ENCODE results near the gene PTH2. TPM values are rescaled to one million over a fixed set of nuclear protein-coding genes. Genes with fewer than 3 reads are reported as not detected.
A peak's percentile ranks its signal among the peaks of the same experiment; 100 is the strongest.
"Not testable (repeated sequence)": the region's sequence is repeated elsewhere in the genome, so short reads cannot be mapped to it uniquely, and the experiment has no call there.

The PTH2 gene
- total RNA-seq, 2 donors from 2014 or later, result not detected

GRCh38 chr19:49451430-49452181 is 28.4 kb upstream of the PTH2 start, which contains the start of gene PIH1D1:
TSS of gene PIH1D1 (minus strand) at chr19:49451814. CDS start at chr19:49451574, 240 bp downstream.
- DNase-seq (peak; percentile 98), ATAC-seq (peak; percentile 83 to 85)
- intact Hi-C loops (cut with DNase I), result no loop called here

GRCh38 chr19:49450405-49450804 is 27.2 kb upstream of the PTH2 start:
- intact Hi-C loops (cut with DNase I), result no loop called here
- no peak for ATAC-seq
- no peak for DNase-seq

GRCh38 chr19:49448432-49448786 is 25.2 kb upstream of the PTH2 start:
- intact Hi-C loops (cut with DNase I), result loop anchor here in 1 of 2 donors (10.0 kb wide), 1 partner anchor 224 kb away; no protein-coding TSS in a partner anchor
- ATAC-seq (no peak), DNase-seq (no peak)

GRCh38 chr19:49447485-49448431 is 24.5 kb upstream of the PTH2 start:
- DNase-seq (peak; percentile 60), ATAC-seq (no peak)
- intact Hi-C loops (cut with DNase I), result loop anchor here in 1 of 2 donors (10.0 kb wide), 1 partner anchor 223 kb away; no protein-coding TSS in a partner anchor

GRCh38 chr19:49445997-49446396 is 22.8 kb upstream of the PTH2 start:
- no peak for ATAC-seq
- DNase-seq, result no peak
- intact Hi-C loops (cut with DNase I), result loop anchor here in 1 of 2 donors (10.0 kb wide), 1 partner anchor 221 kb away; no protein-coding TSS in a partner anchor

- not testable (repeated sequence) for DNase-seq, ATAC-seq
- intact Hi-C loops (cut with DNase I), result loop anchor here (5.0 to 10.0 kb wide), 2 partner anchors 52 to 219 kb away; no protein-coding TSS in a partner anchor
Measured at GRCh38 chr19:49444100-49444700, 21.0 kb upstream of the PTH2 start.

GRCh38 chr19:49443366-49444099 is 20.3 kb upstream of the PTH2 start:
- peak; percentile 97 for DNase-seq
- peak; percentile 91 to 92 for ATAC-seq
- intact Hi-C loops (cut with DNase I), result loop anchor here (1.0 to 10.0 kb wide), 3 partner anchors 51 to 219 kb away; no protein-coding TSS in a partner anchor

- intact Hi-C loops (cut with DNase I), result loop anchor here (1.0 to 10.0 kb wide), 3 partner anchors 51 to 218 kb away; no protein-coding TSS in a partner anchor
- peak; percentile 85 to 89 for ATAC-seq
- peak; percentile 97 for DNase-seq
Measured at GRCh38 chr19:49442771-49443365, 19.6 kb upstream of the PTH2 start.

GRCh38 chr19:49442354-49442753 is 19.1 kb upstream of the PTH2 start:
- DNase-seq (peak; percentile 61), ATAC-seq (peak in 1 of 2 donors; percentile 0)
- intact Hi-C loops (cut with DNase I), result loop anchor here (5.0 to 10.0 kb wide), 2 partner anchors 50 to 218 kb away; no protein-coding TSS in a partner anchor

- ATAC-seq (no peak), DNase-seq (no peak)
- intact Hi-C loops (cut with DNase I), result loop anchor here (5.0 to 10.0 kb wide), 2 partner anchors 50 to 217 kb away; no protein-coding TSS in a partner anchor
Measured at GRCh38 chr19:49441960-49442350, 18.7 kb upstream of the PTH2 start.

GRCh38 chr19:49441210-49441959 is 18.1 kb upstream of the PTH2 start, which contains the start of gene SLC17A7:
TSS of gene SLC17A7 (minus strand) at chr19:49441527. CDS start at chr19:49441379, 148 bp downstream.
- ATAC-seq (peak in 1 of 2 donors; percentile 2), DNase-seq (peak; percentile 53)
- intact Hi-C loops (cut with DNase I), result loop anchor here (5.0 to 10.0 kb wide), 2 partner anchors 49 to 217 kb away; no protein-coding TSS in a partner anchor

- ATAC-seq (no peak), DNase-seq (no peak)
- intact Hi-C loops (cut with DNase I), result loop anchor here (5.0 to 10.0 kb wide), 2 partner anchors 48 to 216 kb away; no protein-coding TSS in a partner anchor
Measured at GRCh38 chr19:49440439-49441209, 17.4 kb upstream of the PTH2 start.

- intact Hi-C loops (cut with DNase I), result loop anchor here (5.0 to 10.0 kb wide), 2 partner anchors 48 to 215 kb away; no protein-coding TSS in a partner anchor
Measured at GRCh38 chr19:49439836-49440235, 16.6 kb upstream of the PTH2 start.

GRCh38 chr19:49438261-49438660 is 15.0 kb upstream of the PTH2 start:
- intact Hi-C loops (cut with DNase I), result no loop called here
- DNase-seq, result no peak
- no peak for ATAC-seq

More at GRCh38 chr19:49439836-49440235, 16.6 kb upstream of the PTH2 start:
- no peak for ATAC-seq
- DNase-seq, result no peak

GRCh38 chr19:49437231-49437630 is 14.0 kb upstream of the PTH2 start:
- intact Hi-C loops (cut with DNase I), result no loop called here
- DNase-seq, result no peak

More at GRCh38 chr19:49437231-49437630, 14.0 kb upstream of the PTH2 start:
- no peak for ATAC-seq
